Mesendoderm (in vitro differentiated cells): ENCODE results near the gene RPS15.

ENCODE experiments used
- DNase-seq: peaks from one replicate; pipeline ENCODE4 v3.0.0; 2013
- H2AK5ac ChIP-seq: 2 replicates; pipeline ENCODE4 v1.6.1; 2013; ENCODE audit warnings: low read length, inconsistent platforms
- H2BK120ac ChIP-seq: 2 replicates; pipeline ENCODE4 v1.6.1; 2013; ENCODE audit warnings: low read depth, mild to moderate bottlenecking, low read length, moderate library complexity, mixed read lengths
- H2BK15ac ChIP-seq: replicated peaks from 2 replicates; pipeline ENCODE4 v1.6.1; 2013; ENCODE audit warnings: low read depth, mild to moderate bottlenecking, moderate library complexity
- H2BK5ac ChIP-seq: 2 replicates; pipeline ENCODE4 v1.6.1; 2013; ENCODE audit warnings: low read length, inconsistent platforms
- H3K18ac ChIP-seq: 2 replicates; pipeline ENCODE4 v1.6.1; 2013; ENCODE audit warnings: mild to moderate bottlenecking, low read length, mixed read lengths
- H3K23ac ChIP-seq: one replicate; pipeline ENCODE4 v1.6.1; 2013; ENCODE audit warnings: low read length
- H3K27ac ChIP-seq: 2 replicates; pipeline ENCODE4 v1.5.1; 2013; ENCODE audit warnings: low read depth, mild to moderate bottlenecking, inconsistent platforms, low read length, moderate library complexity
- H3K27me3 ChIP-seq: 2 replicates; pipeline ENCODE4 v1.6.1; 2013; ENCODE audit warnings: low read length, control low read depth, mild to moderate bottlenecking, inconsistent platforms; ENCODE audit not compliant: insufficient read depth, poor library complexity
- H3K36me3 ChIP-seq: 2 replicates; pipeline ENCODE4 v1.6.1; 2013; ENCODE audit warnings: low read length, inconsistent platforms; ENCODE audit not compliant: control insufficient read depth, insufficient read depth
- H3K4ac ChIP-seq: one replicate; pipeline ENCODE4 v1.6.1; 2013; ENCODE audit warnings: low read depth, mild to moderate bottlenecking, low read length, moderate library complexity
- H3K4me1 ChIP-seq: 2 replicates; pipeline ENCODE4 v1.6.1; 2013; ENCODE audit warnings: low read depth, low read length, inconsistent platforms; ENCODE audit not compliant: control insufficient read depth
- H3K4me2 ChIP-seq: 2 replicates; pipeline ENCODE4 v1.6.1; 2013; ENCODE audit warnings: low read length
- H3K4me3 ChIP-seq: 2 replicates; pipeline ENCODE4 v1.5.1; 2013; ENCODE audit warnings: mild to moderate bottlenecking, low read length
- H3K56ac ChIP-seq: one replicate; pipeline ENCODE4 v1.6.1; 2013; ENCODE audit warnings: low read length
- H3K79me1 ChIP-seq: 2 replicates; pipeline ENCODE4 v1.6.1; 2013; ENCODE audit warnings: low read length, inconsistent platforms
- H3K79me2 ChIP-seq: 2 replicates; pipeline ENCODE4 v1.6.1; 2013; ENCODE audit warnings: mild to moderate bottlenecking, low read length; ENCODE audit not compliant: control insufficient read depth, insufficient read depth
- H3K9ac ChIP-seq: 2 replicates; pipeline ENCODE4 v1.6.1; 2013; ENCODE audit warnings: low read length, inconsistent platforms
- H4K5ac ChIP-seq: one replicate; pipeline ENCODE4 v1.6.1; 2013; ENCODE audit warnings: low read length
- H4K8ac ChIP-seq: one replicate; pipeline ENCODE4 v1.6.1; 2013; ENCODE audit warnings: low read depth, mild to moderate bottlenecking, control low read depth, low read length, moderate library complexity
- WGBS: extraction: QIAGEN DNeasy Blood & Tissue Kit; methylation state at CpG from one replicate; pipeline ENCODE4 v1.1.7; 2013; ENCODE audit warnings: low lambda C conversion rate, missing lambda C conversion rate; ENCODE audit not compliant: insufficient coverage; ENCODE audit errors: extremely low coverage; 5-methylcytosine and 5-hydroxymethylcytosine counted together

Gene RPS15

DNA sequence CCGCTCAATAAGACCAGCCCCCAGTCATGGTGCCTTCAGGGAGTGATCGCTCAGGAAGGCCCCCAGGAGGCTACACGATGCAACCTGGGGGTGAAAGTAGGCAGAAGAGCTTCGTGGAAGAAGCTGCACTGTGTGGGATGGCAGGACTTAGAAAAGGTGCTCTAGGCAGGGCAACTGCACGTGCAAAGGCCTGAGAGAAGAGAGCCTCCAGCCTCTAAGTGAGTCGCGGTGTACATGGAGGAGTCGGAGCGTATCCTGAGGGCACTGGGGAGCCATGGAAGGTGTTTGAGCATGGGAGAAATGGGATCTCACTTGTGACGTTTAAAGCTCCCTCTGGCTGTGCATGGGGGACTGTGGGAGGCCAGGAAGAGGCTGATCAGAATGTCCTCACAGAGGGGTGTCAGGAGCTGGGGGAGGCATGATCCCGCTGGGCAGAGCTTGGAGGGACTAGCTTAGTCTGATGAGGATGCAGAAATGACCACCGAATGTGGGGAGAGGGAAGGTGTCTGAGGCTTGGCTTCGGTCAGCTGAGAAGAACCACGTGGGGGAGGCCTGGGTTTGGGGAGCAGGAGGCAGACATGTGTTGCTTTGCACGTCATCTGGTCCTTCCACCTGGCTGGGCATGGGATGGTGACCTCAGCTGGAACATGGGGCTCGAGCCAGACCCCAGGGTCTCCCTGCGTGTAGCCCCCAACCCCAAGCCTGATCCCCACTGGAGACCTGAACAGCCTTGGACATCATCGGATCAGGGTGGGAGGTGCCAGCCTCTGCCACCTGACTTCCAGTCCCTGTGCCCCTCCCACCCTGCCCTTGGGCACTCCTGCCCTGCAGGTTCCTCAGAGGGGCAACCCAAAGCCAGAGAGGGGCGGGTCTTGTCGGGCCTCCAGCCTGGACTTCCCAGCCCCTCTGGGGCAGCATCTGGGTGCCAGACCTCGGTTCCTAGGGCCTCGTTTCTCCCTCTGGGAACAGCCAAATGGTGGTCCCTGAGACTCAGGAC, 12.8 kb downstream of the RPS15 start:
- Histone ChIP-seq H3K27me3 (peaks cover 28% of the 10 kb centered on the region), H3K27ac (no peak overlapping the region)

DNA sequence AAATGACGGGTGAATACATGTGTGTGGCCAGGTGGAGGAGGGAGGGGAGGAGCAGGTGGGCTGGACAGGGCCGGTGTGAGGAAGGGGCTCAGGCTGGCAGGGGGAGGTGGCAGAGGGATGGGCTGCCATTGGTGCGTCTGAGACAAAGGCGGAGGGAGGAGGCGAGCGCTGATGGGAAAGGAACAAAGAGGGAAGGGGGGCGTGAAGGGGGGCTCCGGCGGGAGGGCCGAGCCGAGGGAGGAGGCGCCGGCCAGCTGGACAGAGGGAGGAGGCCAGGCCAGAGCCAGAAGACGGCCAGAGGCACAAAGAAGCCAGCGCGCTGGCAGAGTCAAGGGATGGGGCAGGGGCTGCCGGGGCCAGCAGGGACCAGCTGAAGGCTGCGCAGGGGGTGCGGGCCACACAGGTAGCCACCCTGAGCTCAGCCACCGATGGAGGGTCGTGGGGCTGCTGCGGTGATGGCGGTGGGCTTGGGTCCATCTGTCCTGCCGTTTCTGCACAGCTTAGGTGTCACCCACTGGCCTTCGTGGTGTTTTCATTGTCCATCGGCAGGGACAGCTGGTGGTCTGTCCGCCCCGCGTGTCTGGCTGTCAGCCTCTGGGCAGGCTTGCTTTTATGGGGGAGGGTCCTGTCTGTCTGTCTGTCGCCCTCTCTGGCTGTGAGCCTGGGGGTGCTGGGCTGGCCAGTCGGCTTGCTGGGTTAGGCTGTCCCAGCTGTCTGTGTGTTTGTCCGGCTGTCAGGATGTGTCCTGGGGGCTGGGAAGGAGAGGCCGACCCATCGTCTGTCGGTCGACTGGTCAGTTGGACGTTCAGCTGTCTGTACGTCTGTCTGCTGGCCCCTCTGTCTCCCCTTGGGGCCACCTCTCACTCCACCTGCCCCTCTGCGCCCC, 14.0 kb downstream of the RPS15 start:
- no peak overlapping the region for H2BK15ac ChIP-seq
- no peak overlapping the region for H4K8ac ChIP-seq
- H3K4me2 ChIP-seq = no peak overlapping the region
- no peak overlapping the region for H3K4me3 ChIP-seq
- H3K23ac ChIP-seq = no peak overlapping the region
- no CpG with 5 or more reads among the region's 39 CpGs for WGBS
- H3K36me3 ChIP-seq = no peaks in the 10 kb centered on the region
- H3K27ac ChIP-seq = no peak overlapping the region
- no peaks in the 10 kb centered on the region for H3K4me1 ChIP-seq
- no peak overlapping the region for H3K9ac ChIP-seq
- no peak overlapping the region for H2AK5ac ChIP-seq
- H3K27me3 ChIP-seq = peaks cover 24% of the 10 kb centered on the region
- no peak overlapping the region for H3K56ac ChIP-seq
- no peaks in the 10 kb centered on the region for H3K79me2 ChIP-seq
- no peak for DNase-seq
- no peak overlapping the region for H4K5ac ChIP-seq
- H3K4ac ChIP-seq = no peak overlapping the region
- no peak overlapping the region for H2BK5ac ChIP-seq
- H2BK120ac ChIP-seq = no peak overlapping the region
- H3K79me1 ChIP-seq = no peaks in the 10 kb centered on the region
- no peak overlapping the region for H3K18ac ChIP-seq

More for the DNA sequence above, 12.8 kb downstream of the RPS15 start:
- Histone ChIP-seq H2AK5ac (no peak overlapping the region), H2BK15ac (no peak overlapping the region), H3K9ac (no peak overlapping the region), H3K4me3 (no peak overlapping the region), H3K18ac (no peak overlapping the region), H3K79me1 (no peaks in the 10 kb centered on the region), H3K4me1 (no peaks in the 10 kb centered on the region), H3K36me3 (no peaks in the 10 kb centered on the region), H3K4me2 (no peak overlapping the region), H2BK5ac (no peak overlapping the region), H4K5ac (no peak overlapping the region), H3K4ac (no peak overlapping the region), H3K23ac (no peak overlapping the region), H3K79me2 (no peaks in the 10 kb centered on the region), H4K8ac (no peak overlapping the region), H3K56ac (no peak overlapping the region), H2BK120ac (no peak overlapping the region)
- WGBS = no CpG with 5 or more reads among the region's 22 CpGs
- DNase-seq = no peak

DNA sequence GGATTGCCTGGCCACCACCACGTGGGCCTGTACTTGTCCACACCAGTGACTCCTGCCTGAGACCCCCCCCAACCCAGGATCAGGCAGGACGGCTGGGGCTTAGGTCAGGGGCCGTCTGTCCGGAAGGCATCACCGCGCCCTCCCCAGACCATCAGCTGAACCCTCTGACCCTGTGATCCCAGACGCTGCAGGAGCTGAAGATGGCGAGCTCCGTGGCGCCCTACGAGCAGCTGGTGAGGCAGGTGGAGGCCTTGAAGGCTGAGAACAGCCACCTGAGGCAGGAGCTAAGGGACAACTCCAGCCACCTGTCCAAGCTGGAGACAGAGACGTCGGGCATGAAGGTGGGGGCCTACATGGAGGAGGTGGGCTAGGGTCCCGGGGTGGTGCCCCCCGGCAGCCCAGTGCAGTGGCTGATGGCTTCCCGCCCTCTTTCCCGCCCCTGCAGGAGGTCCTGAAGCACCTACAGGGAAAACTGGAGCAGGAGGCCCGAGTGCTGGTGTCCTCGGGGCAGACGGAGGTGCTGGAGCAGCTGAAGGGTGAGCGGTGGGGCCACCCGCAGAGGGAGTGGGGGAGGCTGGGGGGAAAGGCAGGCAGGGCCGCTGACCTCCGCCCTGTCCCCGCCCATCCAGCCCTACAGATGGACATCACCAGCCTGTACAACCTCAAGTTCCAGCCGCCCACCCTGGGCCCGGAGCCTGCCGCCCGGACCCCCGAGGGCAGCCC, 14.8 kb downstream of the RPS15 start:
- Histone ChIP-seq H2AK5ac (no peak overlapping the region), H3K9ac (no peak overlapping the region), H2BK15ac (no peak overlapping the region), H3K4ac (no peak overlapping the region), H3K4me2 (no peak overlapping the region), H3K23ac (no peak overlapping the region), H3K79me1 (no peaks in the 10 kb centered on the region), H3K79me2 (no peaks in the 10 kb centered on the region), H4K5ac (no peak overlapping the region), H3K36me3 (no peaks in the 10 kb centered on the region), H2BK120ac (no peak overlapping the region), H3K56ac (no peak overlapping the region), H3K4me3 (no peak overlapping the region), H3K18ac (no peak overlapping the region), H2BK5ac (no peak overlapping the region), H3K27me3 (peaks cover 18% of the 10 kb centered on the region), H3K27ac (no peak overlapping the region), H3K4me1 (no peaks in the 10 kb centered on the region), H4K8ac (no peak overlapping the region)
- WGBS = no CpG with 5 or more reads among the region's 30 CpGs
- no peak for DNase-seq

DNA sequence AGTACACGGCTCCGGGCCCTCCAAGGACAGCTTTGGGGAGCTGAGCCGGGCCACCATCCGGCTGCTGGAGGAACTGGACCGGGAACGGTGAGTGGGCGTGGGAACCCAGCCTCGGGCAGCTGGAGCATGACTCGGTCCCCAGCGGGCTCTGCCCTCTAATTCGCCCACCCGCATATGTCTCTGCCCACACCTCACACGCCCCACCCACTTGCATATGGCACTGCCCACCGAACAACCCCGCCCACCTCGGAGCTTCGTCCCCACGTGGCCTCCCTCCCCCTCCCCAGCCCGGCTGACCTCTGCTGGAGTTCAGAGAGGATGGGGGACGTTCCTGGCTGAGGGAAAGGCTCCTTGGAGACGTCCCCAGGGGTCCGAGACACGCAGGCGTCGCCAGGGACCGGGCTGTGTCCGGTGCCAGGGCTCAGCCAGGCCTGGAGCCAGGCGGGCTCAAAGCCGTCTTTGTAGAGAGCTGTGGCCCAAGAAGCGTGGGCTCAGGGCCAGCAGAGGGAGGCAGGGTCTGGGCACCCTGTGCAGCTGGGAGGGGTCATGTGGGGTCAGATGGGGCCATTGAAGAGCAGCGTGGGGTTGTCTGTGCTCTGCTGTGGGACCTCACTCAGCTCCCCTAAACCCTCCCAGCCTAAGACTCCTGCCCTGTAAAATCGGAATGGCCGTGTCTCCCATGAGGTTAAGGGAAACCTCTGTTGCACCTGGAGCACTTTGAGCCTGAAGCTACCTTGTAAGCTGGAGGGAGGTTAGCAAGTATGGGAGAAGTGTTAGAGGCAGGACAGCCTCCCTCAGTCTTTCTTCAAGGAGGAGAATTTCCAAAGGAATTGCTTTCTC, 15.5 kb downstream of the RPS15 start:
- no peaks in the 10 kb centered on the region for H3K79me1 ChIP-seq
- H4K8ac ChIP-seq = no peak overlapping the region
- no peak overlapping the region for H3K4me3 ChIP-seq
- DNase-seq = no peak
- no peaks in the 10 kb centered on the region for H3K79me2 ChIP-seq
- H4K5ac ChIP-seq = no peak overlapping the region
- WGBS = no CpG with 5 or more reads among the region's 33 CpGs
- H3K4ac ChIP-seq = no peak overlapping the region
- H2BK15ac ChIP-seq = no peak overlapping the region
- H3K27ac ChIP-seq = no peak overlapping the region
- H3K27me3 ChIP-seq = peaks cover 17% of the 10 kb centered on the region
- H3K4me2 ChIP-seq = no peak overlapping the region
- no peak overlapping the region for H2BK5ac ChIP-seq
- no peak overlapping the region for H3K18ac ChIP-seq
- H3K23ac ChIP-seq = no peak overlapping the region
- H3K36me3 ChIP-seq = no peaks in the 10 kb centered on the region
- H3K4me1 ChIP-seq = no peaks in the 10 kb centered on the region
- H2AK5ac ChIP-seq = no peak overlapping the region
- no peak overlapping the region for H2BK120ac ChIP-seq
- H3K56ac ChIP-seq = no peak overlapping the region
- H3K9ac ChIP-seq = no peak overlapping the region

DNA sequence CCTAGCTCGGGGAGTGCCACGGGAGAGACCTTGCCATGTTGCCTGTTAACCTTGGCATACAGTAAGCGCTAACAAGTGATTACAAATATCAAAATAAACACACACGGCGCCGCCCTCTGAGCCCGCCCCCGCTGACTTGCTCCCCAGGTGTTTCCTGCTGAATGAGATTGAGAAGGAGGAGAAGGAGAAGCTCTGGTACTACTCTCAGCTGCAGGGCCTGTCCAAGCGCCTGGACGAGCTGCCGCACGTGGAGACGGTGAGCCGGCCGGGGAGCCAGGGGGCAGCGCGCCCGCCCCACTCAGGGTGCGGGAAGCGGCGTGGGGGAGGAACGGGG, 16.8 kb downstream of the RPS15 start:
- H3K56ac ChIP-seq = no peak overlapping the region
- no peaks in the 10 kb centered on the region for H3K36me3 ChIP-seq
- no peak overlapping the region for H3K4ac ChIP-seq
- H3K18ac ChIP-seq = no peak overlapping the region
- no CpG with 5 or more reads among the region's 22 CpGs for WGBS
- no peak overlapping the region for H2BK5ac ChIP-seq
- H2BK120ac ChIP-seq = no peak overlapping the region
- H3K4me3 ChIP-seq = no peak overlapping the region
- peaks cover 8% of the 10 kb centered on the region for H3K27me3 ChIP-seq
- no peak overlapping the region for H3K23ac ChIP-seq
- no peak overlapping the region for H2BK15ac ChIP-seq
- H3K79me2 ChIP-seq = no peaks in the 10 kb centered on the region
- no peak overlapping the region for H4K8ac ChIP-seq
- no peak for DNase-seq
- no peak overlapping the region for H4K5ac ChIP-seq
- H3K4me1 ChIP-seq = no peaks in the 10 kb centered on the region
- no peak overlapping the region for H3K4me2 ChIP-seq
- no peak overlapping the region for H2AK5ac ChIP-seq
- H3K79me1 ChIP-seq = no peaks in the 10 kb centered on the region
- H3K27ac ChIP-seq = no peak overlapping the region
- H3K9ac ChIP-seq = no peak overlapping the region
